Breast epithelium (tissue), 4 donors: Measurements from ENCODE around the gene GSX2. TPM values are rescaled to one million over a fixed set of nuclear protein-coding genes. Genes with fewer than 3 reads are reported as not detected.

Source experiments
- DNase-seq, 2 donors: peaks; one replicate each; pipeline ENCODE4 v3.0.0-alpha.2; 2019; ENCODE audit warnings: low spot score in 2 of 2
- H3K27ac ChIP-seq, 2 donors: fragments of 200-600 bp; sonication (generic) in 1 of 2; one replicate each; pipeline ENCODE4 v1.5.1; 2016 to 2019; ENCODE audit warnings: mild to moderate bottlenecking in 1 of 2
- H3K27me3 ChIP-seq, 2 donors: fragments of 200-600 bp; sonication (generic) in 1 of 2; one replicate each; pipeline versions ENCODE4 v1.5.1 to v1.6.0; 2017 to 2019; ENCODE audit warnings: control low read depth in 1 of 2, mild to moderate bottlenecking in 1 of 2
- H3K36me3 ChIP-seq: fragments of 200-600 bp; one replicate; pipeline ENCODE4 v1.5.1; 2019
- H3K4me1 ChIP-seq, 2 donors: fragments of 200-600 bp; sonication (generic); one replicate each; pipeline ENCODE4 v1.5.1; 2016 to 2019; ENCODE audit warnings: control low read depth in 1 of 2
- H3K4me3 ChIP-seq, 3 donors: fragments of 200-600 bp; sonication (generic); 1 replicate in 2 of 3; 2 replicates in 1 of 3; pipeline ENCODE4 v1.5.1; 2016 to 2019; ENCODE audit warnings: mild to moderate bottlenecking in 3 of 3, moderate library complexity in 2 of 3
- H3K9me3 ChIP-seq, 2 donors: fragments of 200-600 bp; sonication (generic) in 1 of 2; one replicate each; pipeline ENCODE4 v1.5.1; 2016 to 2019; ENCODE audit warnings: control low read depth in 1 of 2
- CTCF ChIP-seq, 3 donors: fragments of 450-650 bp; IDR thresholded peaks; one replicate each; pipeline ENCODE4 v1.5.1; 2016 to 2017; ENCODE audit warnings: antibody characterized with exemption in 3 of 3, mild to moderate bottlenecking in 3 of 3, moderate library complexity in 3 of 3
- POLR2A ChIP-seq: fragments of 450-650 bp; IDR thresholded peaks from one replicate; pipeline ENCODE4 v1.6.1; 2016; ENCODE audit warnings: antibody characterized with exemption, mild to moderate bottlenecking, moderate library complexity
- POLR2AphosphoS5 ChIP-seq, 3 donors: sonication (generic); formaldehyde crosslinking; IDR thresholded peaks; one replicate each; pipeline ENCODE4 v1.6.1; 2017; ENCODE audit warnings: antibody characterized with exemption in 3 of 3
- intact Hi-C: fragments of 100-400 bp; cut with DNase I; formaldehyde crosslinking; loops from one replicate; pipeline ENCODE4 v1.15.1; 2023; ENCODE audit warnings: low total_unique reads
- total RNA-seq, 3 donors: library from RNA; depleted of rRNA; stranded (reverse); fragments of >200 nt; gene quantifications; one replicate each; pipeline ENCODE4 v1.1.0, GENCODE V29; 2016

The GSX2 gene
- total RNA-seq, 3 donors from 2014 or later: not detected

- H3K36me3 ChIP-seq: no peaks in the 10 kb centered on the region
- no peak overlapping the region for H3K4me3 ChIP-seq
- intact Hi-C loops: no loop called here
- DNase-seq: no peak
- peak overlapping the region; percentile 86 to 98 for H3K27ac ChIP-seq
- H3K27me3 ChIP-seq: no peaks in the 10 kb centered on the region
- H3K4me1 ChIP-seq: peaks cover 7 to 8% of the 10 kb centered on the region in 2 donors
- TF ChIP-seq POLR2A: no peak
- no peaks in the 10 kb centered on the region for H3K9me3 ChIP-seq
These were observed 33.2 kb upstream of the GSX2 start for GRCh38 chr4:54066718-54067129.

- Histone ChIP-seq H3K4me1 (peaks cover 7 to 8% of the 10 kb centered on the region in 2 donors), H3K4me3 (no peak overlapping the region), H3K27ac (peak overlapping the region; percentile 86 to 98), H3K36me3 (no peaks in the 10 kb centered on the region), H3K9me3 (no peaks in the 10 kb centered on the region), H3K27me3 (no peaks in the 10 kb centered on the region)
- peak in 1 of 2 donors; percentile 44 for DNase-seq
- no peak for TF ChIP-seq CTCF (IDR thresholded peaks at IDR 0.05)
- TF ChIP-seq POLR2AphosphoS5 (IDR thresholded peaks at IDR 0.05): no peak
- TF ChIP-seq POLR2A: no peak
- intact Hi-C loops: no loop called here
These were observed 32.8 kb upstream of the GSX2 start for GRCh38 chr4:54067166-54067565.

- Histone ChIP-seq H3K9me3 (no peaks in the 10 kb centered on the region), H3K4me1 (no peaks in the 10 kb centered on the region), H3K27ac (no peak overlapping the region), H3K27me3 (no peaks in the 10 kb centered on the region), H3K36me3 (no peaks in the 10 kb centered on the region), H3K4me3 (no peak overlapping the region)
- intact Hi-C loops: no loop called here
- TF ChIP-seq POLR2AphosphoS5 (IDR thresholded peaks at IDR 0.05) (no peak), CTCF (IDR thresholded peaks at IDR 0.05) (no peak), POLR2A (no peak)
- DNase-seq: no peak
These were observed 26.6 kb upstream of the GSX2 start for GRCh38 chr4:54073271-54073880.

- DNase-seq: no peak
- intact Hi-C loops: no loop called here
- Histone ChIP-seq H3K27me3 (no peaks in the 10 kb centered on the region), H3K4me1 (no peaks in the 10 kb centered on the region), H3K4me3 (no peak overlapping the region), H3K27ac (no peak overlapping the region), H3K36me3 (no peaks in the 10 kb centered on the region), H3K9me3 (no peaks in the 10 kb centered on the region)
- TF ChIP-seq CTCF (IDR thresholded peaks at IDR 0.05) (no peak), POLR2AphosphoS5 (IDR thresholded peaks at IDR 0.05) (no peak), POLR2A (no peak)
These were observed 25.6 kb upstream of the GSX2 start for GRCh38 chr4:54074381-54074780.

- Histone ChIP-seq H3K4me1 (no peaks in the 10 kb centered on the region), H3K27ac (no peak overlapping the region), H3K27me3 (no peaks in the 10 kb centered on the region), H3K36me3 (no peaks in the 10 kb centered on the region), H3K9me3 (no peaks in the 10 kb centered on the region), H3K4me3 (no peak overlapping the region)
- no peak for DNase-seq
- no peak for TF ChIP-seq CTCF (IDR thresholded peaks at IDR 0.05)
- TF ChIP-seq POLR2AphosphoS5 (IDR thresholded peaks at IDR 0.05): no peak
- no peak for TF ChIP-seq POLR2A
- intact Hi-C loops: no loop called here
These were observed 23.3 kb upstream of the GSX2 start for GRCh38 chr4:54076673-54077072.
